Activated T-cell treated with anti-CD3 and anti-CD28 coated beads, Interleukin-2, amount 50 U/mL, for 4 hours (primary cell): Measurements from ENCODE around the gene NEXMIF. TPM values are rescaled to one million over a fixed set of nuclear protein-coding genes. Genes with fewer than 3 reads are reported as not detected.
"Not testable (repeated sequence)": the region's sequence is repeated elsewhere in the genome, so short reads cannot be mapped to it uniquely, and the experiment has no call there.

Experiments used
- ATAC-seq, 2 donors: fragments of 200-7000 bp; cut with Tn5 transposase; one replicate each; pipeline ENCODE4 v1.10.0; 2021
- DNase-seq: peaks from one replicate; pipeline ENCODE4 v3.0.0-alpha.2; 2020
- H3K27me3 Mint-ChIP-seq: one replicate; pipeline ENCODE4 v1.8.0; 2021; ENCODE audit warnings: low read depth, mixed read lengths
- H3K36me3 Mint-ChIP-seq: one replicate; pipeline ENCODE4 v1.8.0; 2022; ENCODE audit warnings: mixed read lengths; ENCODE audit not compliant: insufficient read depth
- H3K4me1 Mint-ChIP-seq: one replicate; pipeline ENCODE4 v1.8.0; 2021; ENCODE audit warnings: low read depth, mixed read lengths
- H3K4me3 Mint-ChIP-seq: one replicate; pipeline ENCODE4 v1.8.0; 2021; ENCODE audit warnings: mild to moderate bottlenecking, moderate library complexity, mixed read lengths
- H3K9me3 Mint-ChIP-seq: one replicate; pipeline ENCODE4 v1.8.0; 2021; ENCODE audit warnings: mixed read lengths
- total RNA-seq, 3 donors: library from RNA; stranded (reverse); gene quantifications; one replicate each; pipeline ENCODE4 v1.2.1, GENCODE V29; 2021

Gene NEXMIF
- total RNA-seq, 3 donors from 2014 or later, result 0.21 to 0.54 (median 0.51) TPM

DNA sequence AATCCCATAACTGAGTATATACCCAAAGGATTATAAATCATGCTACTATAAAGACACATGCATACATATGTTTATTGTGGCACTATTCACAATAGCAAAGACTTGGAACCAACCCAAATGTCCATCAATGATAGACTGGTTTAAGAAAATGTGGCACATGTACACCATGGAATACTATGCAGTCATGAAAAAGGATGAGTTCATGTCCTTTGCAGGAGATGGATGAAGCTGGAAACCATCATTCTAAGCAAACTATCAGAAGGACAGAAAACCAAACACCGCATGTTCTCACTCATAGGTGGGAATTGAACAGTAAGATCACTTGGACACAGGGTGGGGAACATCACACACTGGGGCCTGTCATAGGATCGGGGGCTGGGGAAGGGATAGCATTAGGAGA is 223.9 kb downstream of the NEXMIF start:
- not testable (repeated sequence) for H3K27me3 Mint-ChIP-seq, ATAC-seq, H3K4me3 Mint-ChIP-seq, H3K36me3 Mint-ChIP-seq, H3K9me3 Mint-ChIP-seq, H3K4me1 Mint-ChIP-seq, DNase-seq

DNA sequence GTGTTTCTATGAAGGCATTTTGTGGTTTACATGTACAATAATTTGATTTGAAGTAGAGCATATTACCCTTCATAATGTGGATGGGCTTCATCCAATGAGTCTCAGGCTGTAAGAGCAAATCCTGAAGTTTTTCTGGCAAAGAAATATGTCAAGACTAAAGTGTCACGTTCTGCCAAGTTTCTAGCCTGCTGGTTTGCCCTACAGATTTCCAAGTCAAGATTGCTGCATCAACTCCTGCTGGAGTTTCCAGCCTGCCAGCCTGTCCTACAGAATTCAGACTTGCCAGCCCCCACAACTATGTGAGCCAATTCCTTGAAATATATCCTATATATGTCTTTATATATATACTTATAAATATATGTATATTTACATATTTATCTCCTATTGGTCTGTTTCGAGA is 240.8 kb downstream of the NEXMIF start:
- ATAC-seq, result no peak
- Mint-ChIP-seq H3K27me3 (no peaks in the 10 kb centered on the region), H3K4me1 (no peaks in the 10 kb centered on the region), H3K9me3 (peaks cover 3% of the 10 kb centered on the region), H3K4me3 (no peak overlapping the region), H3K36me3 (no peaks in the 10 kb centered on the region)
- no peak for DNase-seq

Other genes starting within 250 kb of the NEXMIF start
- gene ABCB7, start 230.8 kb upstream of the NEXMIF start, total RNA-seq, result 10 to 100 TPM; 26.9 to 33.7 (median 27.7) TPM